Measurements from ENCODE around the gene VRK2.
"Not testable (repeated sequence)": the region's sequence is repeated elsewhere in the genome, so short reads cannot be mapped to it uniquely, and the experiment has no call there.

Gene VRK2

DNA sequence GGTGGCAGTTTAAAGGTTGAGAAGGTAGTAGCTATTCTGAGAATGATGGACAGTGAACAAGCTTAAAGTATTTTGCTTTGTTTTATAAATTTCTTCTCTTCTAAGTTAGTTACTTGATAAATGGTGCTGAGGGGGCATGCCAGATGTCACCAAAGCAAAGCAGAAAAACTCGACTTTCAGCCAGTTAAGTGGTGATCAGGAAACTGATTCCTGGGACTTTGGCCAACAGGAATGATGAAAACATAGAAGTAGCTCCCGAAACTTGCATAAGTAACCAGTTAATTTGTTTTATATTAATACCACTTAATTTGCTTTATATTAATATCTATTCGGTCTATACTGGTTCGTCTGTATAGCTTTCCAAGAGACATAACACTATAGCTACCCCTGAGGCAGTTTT lies 111.9 kb downstream of the VRK2 start:
- H3K36me3 ChIP-seq (ENCODE audit: insufficient read depth, low read length), result peaks cover 60% of the 10 kb centered on the region

DNA sequence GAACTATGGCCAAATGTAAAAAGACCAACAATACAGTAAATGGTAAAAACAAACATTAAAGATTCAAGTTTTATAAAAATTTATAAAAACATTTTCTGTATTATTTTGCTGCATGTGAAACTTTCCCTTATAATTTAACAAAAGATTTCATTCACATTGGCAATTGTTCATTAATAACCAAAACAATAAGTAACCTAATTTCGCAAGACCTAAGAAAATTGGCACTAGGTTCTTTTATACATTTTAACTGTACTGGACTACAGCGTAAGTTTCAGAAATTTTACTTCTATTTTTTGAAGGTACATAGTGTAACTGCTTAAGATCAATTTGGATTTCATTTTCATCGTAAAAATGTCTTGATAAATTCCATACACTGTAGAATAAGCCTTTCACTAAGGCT lies 117.3 kb downstream of the VRK2 start:
- Histone ChIP-seq H3K36me3 (ENCODE audit: insufficient read depth, low read length) (peaks cover 37% of the 10 kb centered on the region), H3K4me3 (ENCODE audit: low read depth, low read length) (no peak overlapping the region)

More for the DNA sequence above, 111.9 kb downstream of the VRK2 start:
- H3K27me3 ChIP-seq (ENCODE audit: insufficient read depth, low read length), result no peaks in the 10 kb centered on the region
- H2AFZ ChIP-seq (ENCODE audit: low read length, unreplicated experiment), result no peak overlapping the region
- H3K4me1 ChIP-seq (ENCODE audit: control insufficient read depth, insufficient read depth, low read length, unreplicated experiment), result no peaks in the 10 kb centered on the region
- H3K4me3 ChIP-seq (ENCODE audit: low read depth, low read length), result no peak overlapping the region
- H3K27ac ChIP-seq (ENCODE audit: low read depth, low read length), result no peak overlapping the region
- H3K79me2 ChIP-seq (ENCODE audit: control insufficient read depth, insufficient read depth, low read length, unreplicated experiment), result no peaks in the 10 kb centered on the region

DNA sequence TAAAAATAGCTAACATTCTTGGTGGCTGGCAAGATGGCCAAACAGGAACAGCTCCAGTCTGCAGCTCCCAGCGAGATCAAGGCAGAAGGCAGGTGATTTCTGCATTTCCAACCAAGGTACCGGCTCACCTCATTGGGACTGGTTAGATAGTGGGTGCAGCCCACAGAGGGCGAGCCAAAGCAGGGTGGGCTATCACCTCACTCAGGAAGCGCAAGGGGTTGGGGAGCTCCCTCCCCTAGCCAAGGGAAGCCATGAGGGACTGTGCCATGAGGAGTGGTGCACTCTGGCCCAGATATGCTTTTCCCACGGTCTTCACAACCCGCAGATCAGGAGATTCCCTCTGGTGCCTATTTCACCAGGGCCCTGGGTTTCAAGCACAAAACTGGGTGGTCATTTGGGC lies 121.5 kb downstream of the VRK2 start:
- H3K79me2 ChIP-seq (ENCODE audit: control insufficient read depth, insufficient read depth, low read length, unreplicated experiment); H3K4me3 ChIP-seq (ENCODE audit: low read depth, low read length); H3K27ac ChIP-seq (ENCODE audit: low read depth, low read length); H2AFZ ChIP-seq (ENCODE audit: low read length, unreplicated experiment); H3K36me3 ChIP-seq (ENCODE audit: insufficient read depth, low read length); H3K4me1 ChIP-seq (ENCODE audit: control insufficient read depth, insufficient read depth, low read length, unreplicated experiment); H3K27me3 ChIP-seq (ENCODE audit: insufficient read depth, low read length): not testable (repeated sequence)

More for the DNA sequence above, 117.3 kb downstream of the VRK2 start:
- no peaks in the 10 kb centered on the region for H3K79me2 ChIP-seq (ENCODE audit: control insufficient read depth, insufficient read depth, low read length, unreplicated experiment)
- H3K27ac ChIP-seq (ENCODE audit: low read depth, low read length), result no peak overlapping the region
- no peak overlapping the region for H2AFZ ChIP-seq (ENCODE audit: low read length, unreplicated experiment)
- H3K27me3 ChIP-seq (ENCODE audit: insufficient read depth, low read length), result no peaks in the 10 kb centered on the region
- no peaks in the 10 kb centered on the region for H3K4me1 ChIP-seq (ENCODE audit: control insufficient read depth, insufficient read depth, low read length, unreplicated experiment)

DNA sequence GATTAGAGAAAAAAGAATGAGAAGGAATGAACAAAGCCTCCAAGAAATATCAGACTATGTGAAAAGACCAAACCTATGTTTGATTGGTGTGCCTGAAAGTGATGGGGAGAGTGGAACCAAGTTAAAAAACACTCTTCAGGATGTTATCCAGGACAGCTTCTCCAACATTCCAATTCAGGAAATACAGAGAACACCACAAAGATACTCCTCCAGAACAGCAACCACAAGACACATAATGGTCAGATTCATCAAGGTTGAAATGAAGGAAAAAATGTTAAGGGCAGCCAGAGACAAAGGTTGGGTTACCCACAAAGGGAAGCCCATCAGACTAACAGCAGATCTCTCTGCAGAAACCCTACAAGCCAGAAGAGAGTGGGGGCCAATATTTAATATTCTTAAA lies 123.2 kb downstream of the VRK2 start:
- H3K27me3 ChIP-seq (ENCODE audit: insufficient read depth, low read length); H3K36me3 ChIP-seq (ENCODE audit: insufficient read depth, low read length); H3K79me2 ChIP-seq (ENCODE audit: control insufficient read depth, insufficient read depth, low read length, unreplicated experiment); H3K27ac ChIP-seq (ENCODE audit: low read depth, low read length); H3K4me3 ChIP-seq (ENCODE audit: low read depth, low read length); H2AFZ ChIP-seq (ENCODE audit: low read length, unreplicated experiment); H3K4me1 ChIP-seq (ENCODE audit: control insufficient read depth, insufficient read depth, low read length, unreplicated experiment): not testable (repeated sequence)

DNA sequence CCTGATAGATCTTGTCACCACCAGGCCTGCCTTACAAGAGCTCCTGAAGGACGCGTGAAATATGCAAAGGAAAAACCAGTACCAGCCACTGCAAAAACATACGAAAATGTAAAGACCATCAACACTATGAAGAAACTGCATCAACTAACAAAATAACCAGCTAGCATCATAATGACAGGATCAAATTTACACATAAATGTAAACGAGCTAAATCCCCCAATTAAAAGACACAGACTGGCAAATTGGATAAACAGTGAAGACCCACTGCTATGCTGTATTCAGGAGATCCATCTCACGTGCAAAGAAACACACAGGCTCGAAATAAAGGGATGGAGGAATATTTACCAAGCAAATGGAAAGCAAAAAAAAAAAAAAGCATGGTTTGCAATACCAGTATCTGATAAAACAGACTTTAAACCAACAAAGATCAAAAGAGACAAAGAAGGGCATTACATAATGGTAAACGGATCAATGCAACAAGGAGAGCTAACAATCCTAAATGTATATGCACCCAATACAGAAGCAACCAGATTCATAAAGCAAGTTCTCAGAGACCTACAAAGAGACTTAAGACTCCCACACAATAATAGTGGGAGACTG lies 123.8 kb downstream of the VRK2 start:
- not testable (repeated sequence) for H3K79me2 ChIP-seq (ENCODE audit: control insufficient read depth, insufficient read depth, low read length, unreplicated experiment); H3K4me3 ChIP-seq (ENCODE audit: low read depth, low read length); H2AFZ ChIP-seq (ENCODE audit: low read length, unreplicated experiment); H3K27me3 ChIP-seq (ENCODE audit: insufficient read depth, low read length); H3K4me1 ChIP-seq (ENCODE audit: control insufficient read depth, insufficient read depth, low read length, unreplicated experiment); H3K36me3 ChIP-seq (ENCODE audit: insufficient read depth, low read length); H3K27ac ChIP-seq (ENCODE audit: low read depth, low read length)

DNA sequence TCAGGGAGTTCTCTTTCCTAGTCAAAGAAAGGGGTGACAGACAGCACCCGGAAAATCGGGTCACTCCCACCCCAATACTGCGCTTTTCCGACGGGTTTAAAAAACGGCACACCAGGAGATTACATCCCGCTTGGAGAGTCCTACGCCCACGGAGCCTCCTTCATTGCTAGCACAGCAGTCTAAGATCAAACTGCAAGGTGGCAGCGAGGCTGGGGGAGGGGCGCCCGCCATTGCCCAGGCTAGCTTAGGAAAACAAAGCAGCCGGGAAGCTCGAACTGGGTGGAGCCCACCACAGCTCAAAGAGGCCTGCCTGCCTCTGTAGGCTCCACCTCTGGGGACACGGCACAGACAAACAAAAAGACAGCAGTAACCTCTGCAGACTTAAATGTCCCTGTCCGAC lies 125.2 kb downstream of the VRK2 start:
- H2AFZ ChIP-seq (ENCODE audit: low read length, unreplicated experiment); H3K4me1 ChIP-seq (ENCODE audit: control insufficient read depth, insufficient read depth, low read length, unreplicated experiment); H3K27ac ChIP-seq (ENCODE audit: low read depth, low read length); H3K4me3 ChIP-seq (ENCODE audit: low read depth, low read length); H3K27me3 ChIP-seq (ENCODE audit: insufficient read depth, low read length); H3K36me3 ChIP-seq (ENCODE audit: insufficient read depth, low read length); H3K79me2 ChIP-seq (ENCODE audit: control insufficient read depth, insufficient read depth, low read length, unreplicated experiment): not testable (repeated sequence)

DNA sequence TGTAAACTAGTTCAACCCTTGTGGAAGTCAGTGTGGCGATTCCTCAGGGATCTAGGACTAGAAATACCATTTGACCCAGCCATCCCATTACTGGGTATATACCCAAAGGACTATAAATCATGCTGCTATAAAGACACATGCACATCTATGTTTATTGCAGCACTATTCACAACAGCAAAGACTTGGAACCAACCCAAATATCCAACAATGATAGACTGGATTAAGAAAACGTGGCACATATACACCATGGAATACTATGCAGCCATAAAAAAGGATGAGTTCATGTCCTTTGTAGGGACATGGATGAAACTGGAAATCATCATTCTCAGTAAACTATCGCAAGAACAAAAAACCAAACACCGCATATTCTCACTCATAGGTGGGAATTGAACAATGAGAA lies 130.6 kb downstream of the VRK2 start:
- not testable (repeated sequence) for H3K79me2 ChIP-seq (ENCODE audit: control insufficient read depth, insufficient read depth, low read length, unreplicated experiment); H3K36me3 ChIP-seq (ENCODE audit: insufficient read depth, low read length); H3K4me1 ChIP-seq (ENCODE audit: control insufficient read depth, insufficient read depth, low read length, unreplicated experiment); H3K27ac ChIP-seq (ENCODE audit: low read depth, low read length); H3K27me3 ChIP-seq (ENCODE audit: insufficient read depth, low read length); H3K4me3 ChIP-seq (ENCODE audit: low read depth, low read length); H2AFZ ChIP-seq (ENCODE audit: low read length, unreplicated experiment)

DNA sequence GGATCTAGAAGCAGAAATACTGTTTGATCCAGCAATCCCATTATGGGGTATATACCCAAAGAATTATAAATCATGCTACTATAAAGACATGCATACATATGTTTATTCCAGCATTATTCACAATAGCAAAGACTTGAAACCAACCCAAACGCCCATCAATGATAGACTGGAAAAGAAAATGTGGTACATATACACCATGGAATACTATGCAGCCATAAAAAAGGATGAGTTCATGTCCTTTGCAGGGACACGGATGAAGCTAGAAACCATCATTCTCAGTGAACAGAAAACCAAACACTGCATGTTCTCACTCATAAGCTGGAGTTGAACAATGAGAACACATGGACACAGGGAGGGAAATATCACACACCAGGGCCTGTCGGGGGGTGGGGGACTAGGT lies 133.6 kb downstream of the VRK2 start:
- not testable (repeated sequence) for H3K27me3 ChIP-seq (ENCODE audit: insufficient read depth, low read length); H3K36me3 ChIP-seq (ENCODE audit: insufficient read depth, low read length); H3K4me3 ChIP-seq (ENCODE audit: low read depth, low read length); H2AFZ ChIP-seq (ENCODE audit: low read length, unreplicated experiment); H3K27ac ChIP-seq (ENCODE audit: low read depth, low read length); H3K4me1 ChIP-seq (ENCODE audit: control insufficient read depth, insufficient read depth, low read length, unreplicated experiment); H3K79me2 ChIP-seq (ENCODE audit: control insufficient read depth, insufficient read depth, low read length, unreplicated experiment)

DNA sequence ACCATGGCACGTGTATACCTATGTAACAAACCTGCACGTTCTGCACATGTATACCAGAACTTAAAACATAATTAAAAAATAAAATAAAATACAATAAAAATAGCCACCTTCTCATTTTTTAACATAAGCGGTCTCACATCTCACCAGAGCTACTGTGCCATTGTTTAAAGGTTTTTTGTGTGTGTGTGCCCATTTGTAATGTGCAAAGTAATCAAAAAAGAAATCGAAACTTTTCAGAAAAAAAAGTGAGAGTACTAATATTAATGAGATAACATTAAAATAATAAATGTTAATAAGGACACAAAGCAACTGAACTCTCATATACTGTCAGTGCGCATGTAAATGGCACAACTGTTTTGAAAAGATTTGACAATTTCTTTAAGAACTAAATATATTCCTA lies 134.0 kb downstream of the VRK2 start:
- Histone ChIP-seq H3K4me1 (ENCODE audit: control insufficient read depth, insufficient read depth, low read length, unreplicated experiment) (peaks cover 7% of the 10 kb centered on the region), H3K27ac (ENCODE audit: low read depth, low read length) (no peak overlapping the region), H3K4me3 (ENCODE audit: low read depth, low read length) (no peak overlapping the region), H2AFZ (ENCODE audit: low read length, unreplicated experiment) (no peak overlapping the region), H3K79me2 (ENCODE audit: control insufficient read depth, insufficient read depth, low read length, unreplicated experiment) (no peaks in the 10 kb centered on the region), H3K36me3 (ENCODE audit: insufficient read depth, low read length) (peaks cover 3% of the 10 kb centered on the region; the same call in 1 of the 2 replicates), H3K27me3 (ENCODE audit: insufficient read depth, low read length) (no peaks in the 10 kb centered on the region)

DNA sequence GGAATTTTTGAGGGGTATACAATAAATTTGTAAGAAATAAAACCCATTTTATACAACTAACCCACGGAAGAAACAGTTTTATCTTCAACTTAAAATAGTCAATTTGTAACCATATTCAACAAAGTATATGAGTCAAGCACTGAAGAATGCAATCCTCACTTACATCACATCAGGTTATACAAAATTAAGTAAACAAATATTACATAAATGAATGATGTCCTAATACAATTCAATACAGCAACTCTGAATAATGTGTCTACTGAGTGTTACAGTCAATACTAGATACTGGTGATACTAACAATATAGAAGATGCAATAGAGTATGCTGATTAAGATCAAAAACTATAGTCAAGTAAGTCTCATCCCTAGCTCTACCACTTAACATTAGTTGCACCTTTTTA lies 135.9 kb downstream of the VRK2 start:
- Histone ChIP-seq H3K36me3 (ENCODE audit: insufficient read depth, low read length) (peaks cover 3% of the 10 kb centered on the region), H3K27me3 (ENCODE audit: insufficient read depth, low read length) (no peaks in the 10 kb centered on the region), H3K79me2 (ENCODE audit: control insufficient read depth, insufficient read depth, low read length, unreplicated experiment) (no peaks in the 10 kb centered on the region), H2AFZ (ENCODE audit: low read length, unreplicated experiment) (no peak overlapping the region), H3K4me1 (ENCODE audit: control insufficient read depth, insufficient read depth, low read length, unreplicated experiment) (peaks cover 7% of the 10 kb centered on the region), H3K27ac (ENCODE audit: low read depth, low read length) (no peak overlapping the region), H3K4me3 (ENCODE audit: low read depth, low read length) (no peak overlapping the region)

DNA sequence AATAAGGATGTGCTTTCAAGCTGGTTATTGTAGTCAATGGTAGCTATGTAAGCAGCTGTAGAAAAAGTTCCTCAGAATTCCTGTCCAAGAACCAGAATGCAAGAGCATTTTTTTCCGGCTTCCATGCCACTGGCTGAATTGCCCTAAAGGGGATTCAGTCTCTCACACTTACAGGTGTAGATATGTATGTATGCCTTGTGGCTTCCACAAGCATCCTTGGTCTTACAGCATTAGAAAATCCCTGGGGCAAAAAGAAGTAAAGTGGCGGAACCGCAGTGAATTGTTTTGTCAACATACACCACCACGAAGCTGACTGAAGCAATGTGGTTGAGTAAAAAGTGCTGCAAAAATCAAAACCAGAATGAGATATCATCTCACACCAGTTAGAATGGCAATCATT lies 139.9 kb downstream of the VRK2 start:
- H3K79me2 ChIP-seq (ENCODE audit: control insufficient read depth, insufficient read depth, low read length, unreplicated experiment), result no peaks in the 10 kb centered on the region
- H3K4me3 ChIP-seq (ENCODE audit: low read depth, low read length), result no peak overlapping the region
- H3K27ac ChIP-seq (ENCODE audit: low read depth, low read length), result no peak overlapping the region
- peaks cover 13% of the 10 kb centered on the region for H3K36me3 ChIP-seq (ENCODE audit: insufficient read depth, low read length)
- no peak overlapping the region for H2AFZ ChIP-seq (ENCODE audit: low read length, unreplicated experiment)
- H3K27me3 ChIP-seq (ENCODE audit: insufficient read depth, low read length), result no peaks in the 10 kb centered on the region
- peaks cover 7% of the 10 kb centered on the region for H3K4me1 ChIP-seq (ENCODE audit: control insufficient read depth, insufficient read depth, low read length, unreplicated experiment)
